OCI-LY3 (cell line): ENCODE measurements around the gene CTNNA3.

Experiments
- EZH2phosphoT487 ChIP-seq: fragments of 200-600 bp; shearing (Covaris generic); IDR thresholded peaks from 2 replicates; pipeline ENCODE4 v1.6.1; 2018; ENCODE audit warnings: antibody characterized with exemption, mixed run types, low read depth
- TF ChIP-seq, protein P1 (sequence below): fragments of 200-600, 300-600 bp; sonication (generic); IDR thresholded peaks from 2 replicates; pipeline ENCODE4 v1.5.1; 2014; ENCODE audit warnings: antibody characterized with exemption, low read length, low read depth

DNA sequence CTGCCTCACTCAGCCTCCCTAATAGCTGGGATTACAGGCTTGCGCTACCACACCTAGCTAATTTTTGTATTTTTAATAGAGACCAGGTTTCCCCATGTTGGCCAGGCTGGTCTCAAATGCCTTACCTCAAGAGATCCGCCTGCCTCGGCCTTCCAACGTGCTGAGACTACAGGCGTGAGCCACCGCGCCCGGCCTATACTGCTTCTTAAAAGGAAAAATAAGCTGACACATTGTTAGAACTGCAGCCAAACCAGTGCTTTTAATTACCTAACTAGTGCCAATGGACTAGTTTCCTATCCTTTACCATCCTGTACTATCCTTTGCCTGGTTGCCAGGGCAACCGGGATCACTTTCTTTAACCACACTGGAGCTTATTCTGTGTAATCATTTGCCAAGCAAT, 662.1 kb downstream of the CTNNA3 start:
- TF ChIP-seq, protein P1, sequence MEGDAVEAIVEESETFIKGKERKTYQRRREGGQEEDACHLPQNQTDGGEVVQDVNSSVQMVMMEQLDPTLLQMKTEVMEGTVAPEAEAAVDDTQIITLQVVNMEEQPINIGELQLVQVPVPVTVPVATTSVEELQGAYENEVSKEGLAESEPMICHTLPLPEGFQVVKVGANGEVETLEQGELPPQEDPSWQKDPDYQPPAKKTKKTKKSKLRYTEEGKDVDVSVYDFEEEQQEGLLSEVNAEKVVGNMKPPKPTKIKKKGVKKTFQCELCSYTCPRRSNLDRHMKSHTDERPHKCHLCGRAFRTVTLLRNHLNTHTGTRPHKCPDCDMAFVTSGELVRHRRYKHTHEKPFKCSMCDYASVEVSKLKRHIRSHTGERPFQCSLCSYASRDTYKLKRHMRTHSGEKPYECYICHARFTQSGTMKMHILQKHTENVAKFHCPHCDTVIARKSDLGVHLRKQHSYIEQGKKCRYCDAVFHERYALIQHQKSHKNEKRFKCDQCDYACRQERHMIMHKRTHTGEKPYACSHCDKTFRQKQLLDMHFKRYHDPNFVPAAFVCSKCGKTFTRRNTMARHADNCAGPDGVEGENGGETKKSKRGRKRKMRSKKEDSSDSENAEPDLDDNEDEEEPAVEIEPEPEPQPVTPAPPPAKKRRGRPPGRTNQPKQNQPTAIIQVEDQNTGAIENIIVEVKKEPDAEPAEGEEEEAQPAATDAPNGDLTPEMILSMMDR = no peak
- TF ChIP-seq EZH2phosphoT487 = no peak
